Mesenchymal stem cell (in vitro differentiated cells and primary cell): ENCODE results near the gene GTF2A1L.

Experiments used
- DNase-seq: peaks from one replicate; pipeline ENCODE4 v3.0.0-alpha.2; 2013
- H2AFZ ChIP-seq: one replicate; pipeline ENCODE4 v1.6.1; 2013; ENCODE audit warnings: low read depth, mild to moderate bottlenecking, control low read depth, inconsistent platforms, low read length, moderate library complexity
- H2AK5ac ChIP-seq: 2 replicates; pipeline ENCODE4 v1.6.1; 2013; ENCODE audit warnings: low read length, moderate library complexity, mild to moderate bottlenecking, inconsistent platforms; ENCODE audit not compliant: severe bottlenecking
- H2BK120ac ChIP-seq: one replicate; pipeline ENCODE4 v1.6.1; 2013; ENCODE audit warnings: low read depth, mild to moderate bottlenecking, inconsistent platforms, low read length, moderate library complexity
- H2BK12ac ChIP-seq, 2 experiments: one replicate each; pipeline ENCODE4 v1.6.1; 2013; ENCODE audit warnings: inconsistent platforms in 2 of 2, low read length in 2 of 2, mild to moderate bottlenecking in 2 of 2, moderate library complexity in 2 of 2, control low read depth in 1 of 2
- H2BK15ac ChIP-seq: one replicate; pipeline ENCODE4 v1.6.1; 2013; ENCODE audit warnings: mild to moderate bottlenecking, low read depth, inconsistent platforms; ENCODE audit not compliant: poor library complexity, severe bottlenecking
- H2BK5ac ChIP-seq: 2 replicates; pipeline ENCODE4 v1.6.1; 2013; ENCODE audit warnings: low read depth, mild to moderate bottlenecking, low read length, control low read depth, inconsistent platforms; ENCODE audit not compliant: poor library complexity, severe bottlenecking
- H3K14ac ChIP-seq, 2 experiments: one replicate each; pipeline ENCODE4 v1.6.1; 2013; ENCODE audit warnings: inconsistent platforms in 2 of 2, low read length in 2 of 2, control low read depth in 1 of 2, mild to moderate bottlenecking in 1 of 2, moderate library complexity in 1 of 2
- H3K18ac ChIP-seq, 2 experiments: one replicate each; pipeline ENCODE4 v1.6.1; 2013; ENCODE audit warnings: inconsistent platforms in 2 of 2, low read length in 2 of 2, control low read depth in 1 of 2, low read depth in 1 of 2, mild to moderate bottlenecking in 1 of 2
- H3K23ac ChIP-seq, 2 experiments: one replicate each; pipeline ENCODE4 v1.6.1; 2013; ENCODE audit warnings: inconsistent platforms in 2 of 2, low read length in 2 of 2, mild to moderate bottlenecking in 2 of 2, moderate library complexity in 2 of 2, control low read depth in 1 of 2
- H3K27ac ChIP-seq: 2 replicates; pipeline ENCODE4 v1.5.1; 2013; ENCODE audit warnings: mild to moderate bottlenecking, moderate library complexity, low read length, control low read depth, inconsistent platforms; ENCODE audit not compliant: poor library complexity, severe bottlenecking
- H3K27me3 ChIP-seq, 2 experiments: 2 replicates each; pipeline versions ENCODE4 v1.6.1 to v1.7.0; 2013; ENCODE audit warnings: low read length in 2 of 2, mild to moderate bottlenecking in 2 of 2, moderate library complexity in 2 of 2, control low read depth in 1 of 2, inconsistent platforms in 1 of 2; ENCODE audit not compliant: control insufficient read depth in 1 of 2, insufficient read depth in 1 of 2
- H3K36me3 ChIP-seq, 2 experiments: 2 replicates each; pipeline versions ENCODE4 v1.6.1 to v1.7.0; 2013; ENCODE audit warnings: low read length in 2 of 2, control low read depth in 1 of 2, inconsistent platforms in 1 of 2, low read depth in 1 of 2, mild to moderate bottlenecking in 1 of 2; ENCODE audit not compliant: insufficient read depth in 2 of 2, control insufficient read depth in 1 of 2
- H3K4ac ChIP-seq, 2 experiments: one replicate each; pipeline ENCODE4 v1.6.1; 2013; ENCODE audit warnings: inconsistent platforms in 2 of 2, low read length in 2 of 2, mild to moderate bottlenecking in 2 of 2, moderate library complexity in 2 of 2, control low read depth in 1 of 2, low read depth in 1 of 2
- H3K4me1 ChIP-seq: 2 replicates; pipeline ENCODE4 v1.6.1; 2013; ENCODE audit warnings: low read depth, low read length, control low read depth; ENCODE audit not compliant: control insufficient read depth, insufficient read depth
- H3K4me2 ChIP-seq: 2 replicates; pipeline ENCODE4 v1.6.1; 2013; ENCODE audit warnings: low read length, mild to moderate bottlenecking, inconsistent platforms; ENCODE audit not compliant: poor library complexity, severe bottlenecking
- H3K4me3 ChIP-seq, 2 experiments: 2 replicates each; pipeline versions ENCODE4 v1.5.1 to v1.7.0; 2013; ENCODE audit warnings: low read length in 2 of 2, mild to moderate bottlenecking in 2 of 2, control low read depth in 1 of 2, low read depth in 1 of 2; ENCODE audit not compliant: insufficient read depth in 1 of 2
- H3K79me1 ChIP-seq: replicated peaks from 2 replicates; pipeline ENCODE4 v1.6.1; 2013; ENCODE audit warnings: mild to moderate bottlenecking, control low read depth, low read length, inconsistent platforms; ENCODE audit not compliant: poor library complexity, severe bottlenecking
- H3K9ac ChIP-seq: 2 replicates; pipeline ENCODE4 v1.7.0; 2013; ENCODE audit warnings: mild to moderate bottlenecking, low read length, moderate library complexity
- H3K9me3 ChIP-seq: 2 replicates; pipeline ENCODE4 v1.7.0; 2013; ENCODE audit warnings: mild to moderate bottlenecking, low read length; ENCODE audit not compliant: control insufficient read depth
- H4K8ac ChIP-seq: one replicate; pipeline ENCODE4 v1.6.1; 2013; ENCODE audit warnings: inconsistent platforms, mild to moderate bottlenecking, low read length, moderate library complexity
- H4K91ac ChIP-seq: one replicate; pipeline ENCODE4 v1.6.1; 2013; ENCODE audit warnings: mild to moderate bottlenecking, low read length, inconsistent platforms
- WGBS: methylation state at CpG from one replicate; pipeline ENCODE4 v1.1.7; 2013; ENCODE audit warnings: mixed read lengths; 5-methylcytosine and 5-hydroxymethylcytosine counted together

The GTF2A1L gene

DNA sequence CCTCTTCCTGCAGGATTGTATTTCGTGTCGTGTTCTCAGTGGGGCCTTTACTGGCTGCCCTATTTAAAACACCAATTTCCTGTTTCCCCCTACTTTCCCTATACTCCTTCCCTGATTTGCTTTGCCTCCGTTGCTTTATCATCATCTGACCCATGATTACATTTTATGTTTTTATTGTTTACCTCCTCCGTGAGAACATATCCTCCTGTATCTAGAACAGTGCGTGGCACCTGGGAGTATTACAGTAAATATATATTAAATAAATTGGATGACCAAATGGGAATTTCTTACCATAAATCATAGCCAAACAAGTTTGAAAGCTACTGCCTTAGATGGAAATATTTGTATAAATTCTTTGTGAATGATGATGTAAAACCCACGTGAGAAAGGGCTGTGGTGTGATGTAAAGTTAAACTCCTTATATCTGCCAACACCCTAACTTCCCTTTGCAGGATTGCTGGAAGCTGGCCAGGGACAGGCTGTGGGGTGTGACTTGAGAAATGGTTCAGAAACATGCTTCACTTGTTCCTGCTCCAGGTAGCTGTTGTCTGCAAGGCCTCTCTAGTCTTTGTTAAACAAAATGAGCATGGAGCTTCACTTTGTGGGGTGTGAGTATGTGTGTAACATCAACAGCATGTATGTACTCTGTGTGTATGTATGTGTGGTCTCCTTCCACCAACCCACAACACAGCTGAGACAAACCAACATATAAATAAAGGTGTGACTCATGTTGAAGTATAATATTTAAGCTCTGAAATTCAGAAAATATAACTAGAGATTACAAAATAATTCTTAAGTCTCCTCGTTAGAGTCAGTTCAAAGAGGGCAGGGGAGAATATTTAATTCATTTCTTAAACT, 97.6 kb downstream of the GTF2A1L start:
- WGBS: 79% methylated on average over 4 of the region's 7 CpGs
- Histone ChIP-seq H3K27ac (peak overlapping the region; percentile 53), H2AK5ac (no peak overlapping the region), H3K4ac (no peak overlapping the region), H2AFZ (no peak overlapping the region), H3K14ac (no peak overlapping the region), H3K9ac (no peak overlapping the region), H3K18ac (no peak overlapping the region), H3K4me2 (no peak overlapping the region), H3K9me3 (no peaks in the 10 kb centered on the region), H3K4me3 (no peak overlapping the region), H3K36me3 (no peaks in the 10 kb centered on the region), H3K27me3 (no peaks in the 10 kb centered on the region), H2BK5ac (no peak overlapping the region), H2BK12ac (no peak overlapping the region), H2BK120ac (no peak overlapping the region), H3K79me1 (no peaks in the 10 kb centered on the region), H3K23ac (no peak overlapping the region), H3K4me1 (peaks cover 6% of the 10 kb centered on the region), H4K8ac (no peak overlapping the region), H2BK15ac (no peak overlapping the region), H4K91ac (no peak overlapping the region)
- no peak for DNase-seq

DNA sequence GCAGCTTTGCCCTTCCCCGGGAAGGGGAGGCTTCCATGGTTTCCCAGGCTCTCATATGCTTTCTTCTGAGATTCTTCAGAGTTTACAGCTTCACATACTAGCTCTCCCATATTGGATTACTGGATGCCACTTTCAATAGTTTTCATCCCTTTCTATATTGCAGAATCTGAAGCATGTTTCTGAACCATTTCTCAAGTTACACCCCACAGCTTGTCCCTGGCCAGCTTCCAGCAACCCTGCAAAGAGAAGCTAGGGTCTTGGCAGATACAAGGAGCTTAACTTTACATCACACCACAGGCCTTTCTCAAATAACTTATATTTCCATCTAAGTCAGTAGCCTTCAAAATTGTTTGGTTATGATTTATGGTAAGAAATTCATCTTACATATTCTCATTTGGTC, 98.3 kb downstream of the GTF2A1L start:
- Histone ChIP-seq H3K79me1 (no peaks in the 10 kb centered on the region), H3K9me3 (no peaks in the 10 kb centered on the region), H2BK5ac (no peak overlapping the region), H3K4me2 (no peak overlapping the region), H3K27me3 (no peaks in the 10 kb centered on the region), H3K36me3 (no peaks in the 10 kb centered on the region), H3K18ac (no peak overlapping the region), H4K8ac (no peak overlapping the region), H2BK15ac (no peak overlapping the region), H3K27ac (peak overlapping the region; percentile 53), H3K14ac (no peak overlapping the region), H2BK120ac (no peak overlapping the region), H3K9ac (no peak overlapping the region), H3K23ac (no peak overlapping the region), H4K91ac (no peak overlapping the region), H3K4ac (no peak overlapping the region), H2AK5ac (no peak overlapping the region), H2AFZ (no peak overlapping the region), H3K4me3 (no peak overlapping the region), H3K4me1 (peaks cover 6% of the 10 kb centered on the region), H2BK12ac (no peak overlapping the region)
- no peak for DNase-seq
- WGBS: 86% methylated on average over 1 of the region's 1 CpG

DNA sequence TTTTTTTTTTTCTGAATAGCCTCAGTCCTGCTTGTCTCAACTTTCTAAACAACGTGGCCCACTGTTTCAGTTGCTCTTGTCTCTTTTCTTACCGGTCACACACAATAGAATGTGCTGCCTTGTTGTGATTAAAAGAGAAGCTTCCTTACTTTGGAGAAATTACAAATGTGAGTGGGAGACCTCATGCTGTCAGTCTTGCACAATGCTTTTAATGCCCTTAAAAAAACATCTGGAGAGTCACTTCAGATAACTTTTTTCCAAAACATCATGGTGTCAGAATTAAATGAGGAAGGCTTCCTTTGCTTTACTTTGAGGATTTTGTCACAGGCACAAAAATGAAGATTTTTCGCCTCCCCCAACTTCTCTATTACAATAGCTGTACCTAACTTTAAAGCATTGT, 100.2 kb downstream of the GTF2A1L start:
- H3K18ac ChIP-seq: no peak overlapping the region
- no peak overlapping the region for H2BK5ac ChIP-seq
- no peak overlapping the region for H3K23ac ChIP-seq
- DNase-seq: no peak
- H3K4ac ChIP-seq: no peak overlapping the region
- H3K79me1 ChIP-seq: no peaks in the 10 kb centered on the region
- WGBS: 92% methylated on average over 2 of the region's 3 CpGs
- H3K4me2 ChIP-seq: no peak overlapping the region
- H2AFZ ChIP-seq: no peak overlapping the region
- H2BK15ac ChIP-seq: no peak overlapping the region
- H3K27ac ChIP-seq: no peak overlapping the region
- H3K36me3 ChIP-seq: no peaks in the 10 kb centered on the region
- H2BK12ac ChIP-seq: no peak overlapping the region
- H2BK120ac ChIP-seq: no peak overlapping the region
- no peak overlapping the region for H4K91ac ChIP-seq
- no peak overlapping the region for H3K14ac ChIP-seq
- no peak overlapping the region for H2AK5ac ChIP-seq
- no peaks in the 10 kb centered on the region for H3K9me3 ChIP-seq
- no peak overlapping the region for H4K8ac ChIP-seq
- no peak overlapping the region for H3K9ac ChIP-seq
- peaks cover 8% of the 10 kb centered on the region for H3K4me1 ChIP-seq
- H3K4me3 ChIP-seq: no peak overlapping the region
- H3K27me3 ChIP-seq: no peaks in the 10 kb centered on the region

DNA sequence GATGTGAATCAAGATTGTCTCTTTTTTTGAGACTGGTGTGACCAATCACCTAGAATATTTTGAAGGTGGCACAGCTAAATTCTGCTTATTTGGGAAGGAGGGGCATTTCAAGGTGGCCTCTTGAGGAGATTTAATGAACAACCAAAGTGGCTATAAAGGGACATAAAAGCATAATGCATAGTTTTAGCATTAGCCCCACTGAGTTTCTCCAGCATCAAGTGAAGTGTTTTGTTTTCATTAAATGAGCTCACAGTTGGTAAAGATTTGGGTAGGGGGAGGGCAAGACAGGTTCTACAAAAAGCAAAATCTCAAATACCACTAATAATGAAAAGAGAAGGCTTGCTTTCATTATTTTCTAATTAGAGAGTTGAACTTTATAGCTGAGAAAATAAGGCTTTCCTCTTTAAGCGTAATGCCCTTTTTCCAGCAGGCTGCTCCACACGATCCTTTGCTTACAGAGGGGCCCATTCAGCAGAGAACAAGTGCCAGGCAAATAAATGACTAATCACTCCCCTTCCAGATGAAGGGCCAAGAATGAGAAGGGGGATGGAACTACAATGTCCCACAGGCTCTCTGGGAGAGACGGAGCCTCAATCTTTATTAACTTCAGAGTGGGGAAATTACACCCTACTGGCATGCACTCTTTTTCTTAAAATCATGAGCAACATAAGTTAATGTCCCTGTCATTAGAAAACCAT, 102.0 kb downstream of the GTF2A1L start:
- Histone ChIP-seq H3K23ac (no peak overlapping the region), H4K91ac (no peak overlapping the region), H3K18ac (no peak overlapping the region), H2AFZ (no peak overlapping the region), H2AK5ac (no peak overlapping the region), H3K27ac (no peak overlapping the region), H4K8ac (no peak overlapping the region), H3K79me1 (no peaks in the 10 kb centered on the region), H3K9ac (no peak overlapping the region), H2BK15ac (no peak overlapping the region), H3K27me3 (no peaks in the 10 kb centered on the region), H3K4me2 (peak overlapping the region; percentile 8), H3K36me3 (no peaks in the 10 kb centered on the region), H3K4ac (no peak overlapping the region), H2BK12ac (no peak overlapping the region), H2BK5ac (no peak overlapping the region), H3K14ac (no peak overlapping the region), H3K4me3 (no peak overlapping the region), H3K4me1 (peaks cover 8% of the 10 kb centered on the region), H2BK120ac (no peak overlapping the region), H3K9me3 (no peaks in the 10 kb centered on the region)
- 89% methylated on average over 1 of the region's 3 CpGs for WGBS
- no peak for DNase-seq
